HepG2 (cell line): ENCODE measurements around the gene STIMATE. TPM values are rescaled to one million over a fixed set of nuclear protein-coding genes. Genes with fewer than 3 reads are reported as not detected.
A peak's percentile ranks its signal among the peaks of the same experiment; 100 is the strongest.

Experiments
- ARID4A ChIP-seq: sonication (generic); formaldehyde crosslinking; IDR thresholded peaks from 2 replicates; pipeline ENCODE4 v1.5.0; 2020; ENCODE audit warnings: mild to moderate bottlenecking, missing genetic modification reagents, borderline replicate concordance
- ASH2L ChIP-seq: fragments of 300-600, 200-600 bp; sonication (generic); IDR thresholded peaks from 2 replicates; pipeline ENCODE4 v1.7.0; 2017; ENCODE audit warnings: low read depth, mild to moderate bottlenecking, moderate library complexity, mixed read lengths, low read length; ENCODE audit not compliant: insufficient read length
- CCDC6 ChIP-seq: sonication (generic); formaldehyde crosslinking; IDR thresholded peaks from 2 replicates; pipeline ENCODE4 v1.8.1; 2022; ENCODE audit warnings: mild to moderate bottlenecking, missing genetic modification reagents, moderate library complexity
- CHD2 ChIP-seq: IDR thresholded peaks from 2 replicates; pipeline ENCODE4 v1.6.1; 2011; ENCODE audit warnings: low read depth, low read length, improper control_type of control experiment
- CREM ChIP-seq, 2 experiments: sonication (generic) in 1 of 2; formaldehyde crosslinking in 1 of 2; IDR thresholded peaks; 2 replicates each; pipeline versions ENCODE4 v1.4.0 to v1.6.1; 2016 to 2020; ENCODE audit warnings: antibody characterized with exemption in 1 of 2, mild to moderate bottlenecking in 1 of 2, missing genetic modification reagents in 1 of 2
- FOXA1 ChIP-seq, 2 experiments: fragments of 450-650 bp in 1 of 2; sonication (generic) in 1 of 2; formaldehyde crosslinking in 1 of 2; IDR thresholded peaks; 2 replicates each; pipeline versions ENCODE4 v1.4.0 to v1.6.1; 2016 to 2020; ENCODE audit warnings: missing genetic modification reagents in 1 of 2
- MAX ChIP-seq: IDR thresholded peaks from 2 replicates; pipeline ENCODE4 v1.6.1; 2012; ENCODE audit warnings: inconsistent platforms
- NFYC ChIP-seq: IDR thresholded peaks from 2 replicates; pipeline ENCODE4 v1.6.1; 2016; ENCODE audit warnings: missing genetic modification reagents, missing compliant biosample characterization
- PHF8 ChIP-seq: sonication (generic); formaldehyde crosslinking; IDR thresholded peaks from 2 replicates; pipeline ENCODE4 v1.5.0; 2020; ENCODE audit warnings: missing genetic modification reagents
- POLR2G ChIP-seq: fragments of 200-400 bp; formaldehyde crosslinking; IDR thresholded peaks from 2 replicates; pipeline ENCODE4 v1.6.1; 2018; ENCODE audit warnings: mild to moderate bottlenecking, low read depth, low read length, moderate library complexity
- RBFOX2 ChIP-seq: fragments of 200-400 bp; formaldehyde crosslinking; IDR thresholded peaks from 2 replicates; pipeline ENCODE4 v1.6.1; 2017; ENCODE audit warnings: low read depth, mild to moderate bottlenecking, low read length
- SALL2 ChIP-seq: sonication (generic); formaldehyde crosslinking; IDR thresholded peaks from 2 replicates; pipeline ENCODE4 v1.8.1; 2023; ENCODE audit warnings: mild to moderate bottlenecking, missing genetic modification reagents, inconsistent platforms
- SAP130 ChIP-seq: IDR thresholded peaks from 2 replicates; pipeline ENCODE4 v1.6.1; 2016; ENCODE audit warnings: low read depth
- SMARCC2 ChIP-seq: fragments of 450-650 bp; IDR thresholded peaks from 2 replicates; pipeline ENCODE4 v1.6.1; 2017; ENCODE audit warnings: antibody characterized with exemption, mild to moderate bottlenecking
- SP4 ChIP-seq: sonication (generic); formaldehyde crosslinking; IDR thresholded peaks from 2 replicates; pipeline ENCODE4 v1.8.1; 2023; ENCODE audit warnings: mild to moderate bottlenecking, missing genetic modification reagents
- SPEN ChIP-seq: sonication (generic); formaldehyde crosslinking; IDR thresholded peaks from 2 replicates; pipeline ENCODE4 v1.5.1; 2020; ENCODE audit warnings: low read depth, mild to moderate bottlenecking, missing genetic modification reagents
- SRY ChIP-seq: sonication (generic); formaldehyde crosslinking; IDR thresholded peaks from 2 replicates; pipeline ENCODE4 v1.8.0; 2022; ENCODE audit warnings: mild to moderate bottlenecking, missing genetic modification reagents
- TFDP1 ChIP-seq: IDR thresholded peaks from 2 replicates; pipeline ENCODE4 v1.6.1; 2016; ENCODE audit warnings: missing compliant biosample characterization, missing genetic modification reagents, borderline replicate concordance
- ZFY ChIP-seq: sonication (generic); formaldehyde crosslinking; IDR thresholded peaks from 2 replicates; pipeline ENCODE4 v1.4.0; 2020; ENCODE audit warnings: missing genetic modification reagents
- ZNF777 ChIP-seq: sonication (generic); formaldehyde crosslinking; IDR thresholded peaks from 2 replicates; pipeline ENCODE4 v1.4.0; 2020; ENCODE audit warnings: missing genetic modification reagents
- polyA plus RNA-seq, 8 experiments: library from polyadenylated mRNA; depleted of rRNA in 3 of 8; stranded (reverse) in 7 of 8; unstranded in 1 of 8; fragments of >200 nt; fragmentation: Illumina TruSeq in 4 of 8; extraction: Trizol in 4 of 8; gene quantifications; 2 replicates each; pipeline versions ENCODE4 v1.2.1 to v1.2.3, GENCODE V29; 2011 to 2016; ENCODE audit warnings: low read depth in 4 of 8, missing spikeins in 1 of 8, mixed read lengths in 1 of 8; ENCODE audit not compliant: insufficient read depth in 1 of 8
- total RNA-seq, 5 experiments: library from RNA; depleted of rRNA; stranded (reverse); fragments of >200 nt; fragmentation: Illumina TruSeq; extraction: Trizol; gene quantifications; 2 replicates each; pipeline ENCODE4 v1.2.3, GENCODE V29; 2016; ENCODE audit warnings: low read depth in 1 of 5
- TF ChIP-seq, protein P1 (sequence below): sonication (generic); formaldehyde crosslinking; IDR thresholded peaks from 2 replicates; pipeline ENCODE4 v1.4.0; 2020; ENCODE audit warnings: mild to moderate bottlenecking, missing genetic modification reagents

The STIMATE gene
- total and polyA plus RNA-seq, 2 of the 13 experiments (the other 11 are each of a cell fraction or from before 2014, with no cell fraction given): 5.7 to 11.7 TPM

GRCh38 chr3:52897130-52898122 lies at the start of gene STIMATE (continued):
- TF ChIP-seq, protein P1, sequence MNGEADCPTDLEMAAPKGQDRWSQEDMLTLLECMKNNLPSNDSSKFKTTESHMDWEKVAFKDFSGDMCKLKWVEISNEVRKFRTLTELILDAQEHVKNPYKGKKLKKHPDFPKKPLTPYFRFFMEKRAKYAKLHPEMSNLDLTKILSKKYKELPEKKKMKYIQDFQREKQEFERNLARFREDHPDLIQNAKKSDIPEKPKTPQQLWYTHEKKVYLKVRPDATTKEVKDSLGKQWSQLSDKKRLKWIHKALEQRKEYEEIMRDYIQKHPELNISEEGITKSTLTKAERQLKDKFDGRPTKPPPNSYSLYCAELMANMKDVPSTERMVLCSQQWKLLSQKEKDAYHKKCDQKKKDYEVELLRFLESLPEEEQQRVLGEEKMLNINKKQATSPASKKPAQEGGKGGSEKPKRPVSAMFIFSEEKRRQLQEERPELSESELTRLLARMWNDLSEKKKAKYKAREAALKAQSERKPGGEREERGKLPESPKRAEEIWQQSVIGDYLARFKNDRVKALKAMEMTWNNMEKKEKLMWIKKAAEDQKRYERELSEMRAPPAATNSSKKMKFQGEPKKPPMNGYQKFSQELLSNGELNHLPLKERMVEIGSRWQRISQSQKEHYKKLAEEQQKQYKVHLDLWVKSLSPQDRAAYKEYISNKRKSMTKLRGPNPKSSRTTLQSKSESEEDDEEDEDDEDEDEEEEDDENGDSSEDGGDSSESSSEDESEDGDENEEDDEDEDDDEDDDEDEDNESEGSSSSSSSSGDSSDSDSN (CRISPR knock-in tag): peak; percentile 64; the same call in 1 of the 2 replicates
- peak; percentile 69 for TF ChIP-seq RBFOX2
- TF ChIP-seq ZNF777 (CRISPR knock-in tag): 0 out of 2 replicates have a peak, but pooled peaks have one; percentile 15
- TF ChIP-seq SALL2: no peak
- no peak for TF ChIP-seq FOXA1 (IDR thresholded peaks at IDR 0.05)
- no peak for TF ChIP-seq FOXA1 (CRISPR knock-in tag; IDR thresholded peaks at IDR 0.05)
- peak; percentile 77 for TF ChIP-seq SAP130 (CRISPR knock-in tag)
- peak; percentile 50 for TF ChIP-seq PHF8
- TF ChIP-seq CHD2: 0 out of 2 replicates have a peak, but pooled peaks have one; percentile 12
- TF ChIP-seq TFDP1 (CRISPR knock-in tag): peak; percentile 43; the same call in 1 of the 2 replicates
- TF ChIP-seq CCDC6: no peak
- peak; percentile 86 for TF ChIP-seq ZFY (CRISPR knock-in tag)
- 0 out of 2 replicates have a peak, but pooled peaks have one; percentile 27 for TF ChIP-seq MAX
- TF ChIP-seq POLR2G: peak; percentile 47; the same call in 1 of the 2 replicates
- TF ChIP-seq ASH2L: peak; percentile 68
- peak; percentile 49; the same call in 1 of the 2 replicates for TF ChIP-seq ARID4A (CRISPR knock-in tag)
- TF ChIP-seq SPEN: peak; percentile 55; the same call in 1 of the 2 replicates
- TF ChIP-seq NFYC (CRISPR knock-in tag): peak; percentile 67
- TF ChIP-seq SRY: peak; percentile 82; the same call in 1 of the 2 replicates
- no peak for TF ChIP-seq CREM (IDR thresholded peaks at IDR 0.05)
- TF ChIP-seq CREM (CRISPR knock-in tag; IDR thresholded peaks at IDR 0.05): no peak
- no peak for TF ChIP-seq SMARCC2
- TF ChIP-seq SP4 (CRISPR knock-in tag): peak; percentile 81
